HG03045 (cell line): ENCODE measurements around the gene DCUN1D3.
"Not testable (repeated sequence)": the region's sequence is repeated elsewhere in the genome, so short reads cannot be mapped to it uniquely, and the experiment has no call there.

Source experiments
- ATAC-seq: cut with Tn5 transposase; IDR thresholded peaks from one replicate; pipeline ENCODE4 v1.9.1; 2021; ENCODE audit warnings: mild to moderate bottlenecking, moderate library complexity; ENCODE audit not compliant: unreplicated experiment

DCUN1D3 gene, protein sequence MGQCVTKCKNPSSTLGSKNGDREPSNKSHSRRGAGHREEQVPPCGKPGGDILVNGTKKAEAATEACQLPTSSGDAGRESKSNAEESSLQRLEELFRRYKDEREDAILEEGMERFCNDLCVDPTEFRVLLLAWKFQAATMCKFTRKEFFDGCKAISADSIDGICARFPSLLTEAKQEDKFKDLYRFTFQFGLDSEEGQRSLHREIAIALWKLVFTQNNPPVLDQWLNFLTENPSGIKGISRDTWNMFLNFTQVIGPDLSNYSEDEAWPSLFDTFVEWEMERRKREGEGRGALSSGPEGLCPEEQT

DNA sequence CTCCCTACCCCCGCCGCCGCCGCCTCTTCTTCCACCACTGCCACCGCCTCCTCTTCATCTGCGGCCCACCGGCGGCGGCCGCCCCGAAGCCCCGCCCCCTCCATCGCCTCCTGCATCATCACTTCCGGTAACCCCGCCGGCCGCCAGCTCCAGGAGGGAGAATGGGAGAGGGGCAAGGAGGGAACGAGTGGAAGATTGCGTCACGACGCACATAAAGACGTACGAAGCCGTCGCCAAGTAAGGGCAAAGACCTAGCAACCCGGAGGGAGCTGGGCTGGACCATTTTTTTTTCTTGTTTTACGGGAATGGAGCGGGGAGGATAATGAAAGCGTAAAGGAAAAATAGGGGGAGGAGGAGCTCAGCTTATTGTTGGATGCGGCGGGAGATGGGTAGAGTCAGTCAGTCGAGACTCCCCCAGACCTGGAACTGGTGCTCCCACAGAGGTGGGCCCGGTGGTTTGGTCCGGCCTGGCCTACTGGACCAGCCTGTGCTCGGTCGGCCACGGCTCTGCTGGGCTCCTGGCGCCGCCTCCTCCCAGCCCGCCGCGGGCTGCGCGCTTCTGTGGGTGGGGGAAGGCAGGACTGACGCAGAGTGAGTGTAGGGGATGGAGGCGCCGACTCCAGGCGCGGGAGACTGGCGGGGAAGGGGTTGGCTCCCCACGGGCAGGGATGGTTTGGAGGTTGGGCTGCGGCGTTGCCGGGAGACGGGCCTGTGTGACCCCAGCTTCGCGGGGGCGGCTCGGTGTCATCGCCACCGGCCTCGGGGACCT, at the start of gene DCUN1D3, which contains the start of gene LYRM1:
Gene DCUN1D3 (minus strand): TSS at position 60 of the 769 bp plus-strand sequence. CDS start 37,820 bp downstream, outside the sequence.
Gene LYRM1 (plus strand): TSS at position 473 of the 769 bp plus-strand sequence. CDS start 14,785 bp downstream, outside the sequence.
- ATAC-seq = peak; percentile 84

GRCh38 chr16:20949660-20950059, 49.5 kb upstream of the DCUN1D3 start:
- no peak for ATAC-seq

DNA sequence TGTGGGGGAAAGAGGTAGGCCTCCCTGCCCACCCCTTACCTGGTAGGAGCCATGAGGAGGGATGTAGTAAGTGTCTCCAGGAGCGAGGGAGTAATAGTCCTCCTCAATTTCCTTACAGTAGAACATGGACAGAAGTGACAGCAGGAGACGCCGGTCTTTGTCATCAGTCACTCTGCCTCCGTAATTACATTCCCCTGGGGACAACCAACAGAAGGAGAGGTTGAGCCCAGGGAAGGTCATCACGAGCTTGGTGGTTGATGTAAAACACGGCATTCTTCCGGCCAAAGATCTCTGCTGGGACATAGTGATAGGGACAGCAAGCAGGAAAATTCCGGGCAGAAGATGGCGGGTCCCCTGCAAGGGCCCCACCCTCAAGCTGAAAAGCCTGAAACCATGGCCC, 48.3 kb upstream of the DCUN1D3 start:
- ATAC-seq = no peak

- ATAC-seq = no peak
Observed at GRCh38 chr16:20946015-20946629, 46.0 kb upstream of the DCUN1D3 start.

DNA sequence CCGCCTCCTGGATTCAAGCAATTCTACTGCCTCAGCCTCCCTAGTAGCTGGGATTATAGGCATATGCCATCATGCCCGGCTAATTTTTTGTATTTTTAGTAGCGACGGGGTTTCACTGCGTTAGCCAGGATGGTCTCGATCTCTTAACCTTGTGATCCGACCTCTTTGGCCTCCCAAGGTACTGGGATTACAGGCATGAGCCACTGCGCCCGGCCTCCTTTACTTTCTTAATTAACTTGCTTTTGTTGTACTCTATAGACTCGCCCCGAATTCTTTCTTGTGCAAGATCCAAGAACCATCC, 45.4 kb upstream of the DCUN1D3 start:
- ATAC-seq = not testable (repeated sequence)

DNA sequence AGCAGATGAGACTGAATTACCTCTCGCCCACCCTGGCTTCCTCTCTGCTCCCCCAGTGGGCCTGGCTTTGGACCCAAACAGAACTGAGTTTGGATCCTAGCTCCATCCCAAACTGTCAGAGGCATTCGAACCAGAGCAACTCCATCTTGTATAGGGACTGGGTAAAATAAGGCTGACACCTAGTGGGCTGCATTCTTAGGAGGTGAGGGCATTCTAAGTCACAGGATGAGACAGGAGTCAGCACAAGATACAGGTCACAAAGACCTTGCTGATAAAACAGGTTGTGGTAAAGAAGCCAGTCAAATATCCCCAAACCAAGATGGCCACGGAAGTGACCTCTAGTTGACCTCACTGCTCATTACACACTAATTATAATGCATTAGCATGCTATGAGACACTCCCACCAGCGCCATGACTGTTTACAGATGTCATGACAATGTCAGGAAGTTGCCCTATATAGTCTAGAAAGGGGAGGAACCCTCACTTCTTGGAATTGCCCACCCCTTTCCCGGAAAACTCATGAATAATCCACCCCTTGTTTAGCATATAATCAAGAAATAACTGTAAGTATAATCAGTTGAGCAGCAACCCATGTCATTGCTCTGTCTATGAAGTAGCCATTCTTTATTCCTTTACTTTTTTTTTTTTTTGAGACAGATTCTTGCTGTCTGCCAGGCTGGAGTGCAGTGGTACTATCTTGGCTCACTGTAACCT, 44.9 kb upstream of the DCUN1D3 start:
- ATAC-seq = no peak

DNA sequence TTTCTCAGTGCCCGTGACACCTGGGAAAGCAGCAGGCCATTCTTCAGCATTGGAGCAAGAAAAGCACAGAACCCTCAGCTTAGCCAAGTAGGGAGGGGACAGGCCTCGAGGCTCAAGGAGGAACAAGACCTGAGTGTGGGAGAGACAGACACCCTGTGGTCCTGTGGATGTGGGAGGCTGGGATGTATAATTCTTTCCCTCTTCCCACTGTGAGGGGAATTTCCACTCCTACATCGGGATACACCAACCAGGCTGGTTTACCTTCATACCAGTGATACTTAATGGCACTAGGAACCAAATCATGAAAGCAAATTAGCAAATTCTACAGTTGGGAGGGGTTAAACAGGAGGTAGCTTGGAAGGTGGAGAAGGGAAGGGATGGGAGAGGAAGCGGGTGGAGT, 42.1 kb upstream of the DCUN1D3 start:
- ATAC-seq = no peak

- ATAC-seq = no peak
Observed at GRCh38 chr16:20941636-20941926, 41.4 kb upstream of the DCUN1D3 start.

DNA sequence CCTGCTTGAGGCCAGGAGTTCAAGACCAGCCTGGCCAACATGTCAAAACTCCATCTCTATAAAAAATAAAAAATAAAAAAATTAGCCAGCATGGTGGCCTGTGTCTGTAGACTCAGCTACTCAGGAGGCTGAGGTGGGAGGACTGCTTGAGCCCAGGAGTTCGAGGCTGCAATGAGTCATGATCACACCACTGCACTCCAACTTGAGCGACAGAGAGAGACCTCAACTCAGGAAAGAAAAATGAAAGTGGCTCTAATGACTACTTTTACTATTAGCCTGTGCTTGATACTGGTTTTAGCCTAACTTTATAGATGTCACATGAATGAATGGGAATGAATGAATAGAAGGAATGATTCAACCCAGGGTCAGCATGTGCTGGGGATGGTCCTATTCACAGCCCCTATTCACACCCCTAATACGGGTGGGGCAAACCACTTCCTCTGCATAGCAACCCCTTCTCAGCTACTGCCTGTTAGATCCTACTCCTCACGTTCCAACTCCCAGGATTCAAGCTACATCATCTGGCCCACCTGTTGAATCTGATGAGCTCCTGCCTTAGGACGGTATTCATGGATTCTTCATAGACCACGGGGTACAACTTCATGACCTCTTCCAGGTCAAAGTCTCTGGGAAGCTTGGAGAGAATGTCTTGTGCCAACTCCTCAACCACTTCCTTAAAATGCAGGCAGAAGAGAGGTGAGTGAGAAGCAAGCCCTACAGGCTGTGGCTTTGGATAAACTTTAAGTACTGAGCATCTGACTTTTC, 40.9 kb upstream of the DCUN1D3 start:
- ATAC-seq = no peak

DNA sequence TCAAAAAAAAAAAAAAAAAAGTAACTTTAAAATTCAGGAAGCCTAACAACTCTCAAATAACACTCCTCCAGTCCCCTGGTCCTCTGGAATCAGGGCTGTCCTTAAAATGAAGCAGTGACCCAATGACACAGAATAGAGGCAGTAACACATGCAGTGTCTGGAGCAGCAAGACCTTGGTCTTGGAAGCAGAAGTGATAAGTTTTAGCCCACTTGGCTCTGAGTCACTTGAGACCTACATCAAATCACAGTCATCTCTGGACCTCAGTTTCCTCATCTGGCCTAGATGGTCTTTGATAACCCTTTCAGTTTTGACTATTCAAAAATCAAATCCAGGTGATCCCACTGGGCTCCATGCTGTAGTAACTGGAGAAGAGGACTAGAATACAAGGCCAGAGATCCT, 39.5 kb upstream of the DCUN1D3 start:
- ATAC-seq = no peak

DNA sequence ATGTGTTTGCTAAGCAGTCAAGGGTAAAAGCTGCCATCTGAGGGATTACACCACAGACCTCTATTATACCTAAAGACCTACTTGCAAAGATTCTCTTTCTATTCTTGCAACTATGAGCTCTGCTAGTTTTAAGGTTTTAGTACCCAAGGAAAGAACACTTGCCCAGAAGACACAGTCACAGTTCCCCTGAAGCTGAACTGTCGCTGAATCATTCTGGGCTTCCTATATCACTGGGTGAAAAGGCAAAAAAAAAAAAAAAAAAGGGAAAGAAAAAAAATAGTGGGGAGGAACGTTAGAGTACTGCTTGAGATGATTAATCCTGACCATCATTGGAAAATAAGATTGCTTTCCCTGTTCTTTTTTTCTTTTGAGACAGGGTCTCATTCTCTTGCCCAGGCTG, 38.3 kb upstream of the DCUN1D3 start:
- no peak for ATAC-seq

DNA sequence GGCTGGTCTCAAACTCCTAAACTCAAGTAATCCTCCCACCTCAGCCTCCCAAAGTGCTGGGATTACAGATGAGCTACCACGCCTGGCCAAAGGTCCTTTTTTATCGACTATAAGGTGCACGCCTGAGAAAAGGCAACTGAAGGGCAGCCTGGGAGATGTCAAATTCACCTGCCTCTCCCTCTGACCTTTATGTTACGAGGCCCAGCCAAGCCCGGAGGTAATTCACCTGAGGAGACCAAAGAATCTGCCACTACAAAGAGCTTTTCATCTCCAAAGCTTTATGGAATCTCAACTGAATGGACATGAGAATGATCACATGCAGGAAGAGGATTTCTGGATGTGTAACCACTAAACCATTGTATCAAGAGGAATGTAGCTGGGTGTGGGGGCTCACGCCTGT, 37.6 kb upstream of the DCUN1D3 start:
- no peak for ATAC-seq

- ATAC-seq = no peak
Observed at GRCh38 chr16:20933589-20933988, 33.4 kb upstream of the DCUN1D3 start.

- ATAC-seq = no peak
Observed at GRCh38 chr16:20931066-20931600, 31.0 kb upstream of the DCUN1D3 start.

DNA sequence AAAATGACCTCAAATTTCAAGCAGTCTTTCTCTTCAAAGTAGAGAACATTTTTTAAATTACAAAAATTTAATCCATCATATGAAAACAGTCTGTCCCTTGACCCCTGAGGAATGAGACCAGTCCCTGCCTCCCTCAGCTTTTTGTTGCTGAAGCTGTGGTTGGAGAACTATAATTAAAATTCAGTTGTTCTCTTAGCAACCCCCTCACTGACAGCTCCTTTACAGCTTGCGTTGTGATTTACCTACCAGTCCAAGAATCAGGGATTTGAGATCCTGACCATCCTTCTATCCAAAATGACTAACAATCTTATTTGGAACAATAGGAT, 30.2 kb upstream of the DCUN1D3 start:
- ATAC-seq = no peak

GRCh38 chr16:20929676-20930364, 29.7 kb upstream of the DCUN1D3 start:
- not testable (repeated sequence) for ATAC-seq

- no peak for ATAC-seq
Observed at GRCh38 chr16:20928774-20929411, 28.7 kb upstream of the DCUN1D3 start.

- ATAC-seq = no peak
Observed at GRCh38 chr16:20925751-20926150, 25.6 kb upstream of the DCUN1D3 start.

DNA sequence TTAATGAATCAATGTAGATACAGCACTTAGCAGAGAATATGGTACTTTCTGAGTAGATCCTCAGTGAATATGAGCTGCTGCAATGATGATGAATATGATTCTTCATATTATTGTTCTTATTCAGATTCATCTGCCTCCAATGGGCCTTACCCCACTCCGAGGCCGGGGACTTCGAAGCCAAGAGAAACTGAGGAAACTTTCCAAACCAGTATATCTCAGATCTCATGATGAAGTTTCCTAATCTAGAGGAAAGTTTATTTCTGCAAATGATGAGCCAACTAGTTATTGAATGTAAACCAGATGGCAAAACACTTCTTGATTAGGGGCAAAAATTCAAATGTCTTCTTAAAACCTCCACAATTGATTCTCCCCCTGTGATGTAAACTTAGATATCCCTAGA, 23.7 kb upstream of the DCUN1D3 start:
- no peak for ATAC-seq

DNA sequence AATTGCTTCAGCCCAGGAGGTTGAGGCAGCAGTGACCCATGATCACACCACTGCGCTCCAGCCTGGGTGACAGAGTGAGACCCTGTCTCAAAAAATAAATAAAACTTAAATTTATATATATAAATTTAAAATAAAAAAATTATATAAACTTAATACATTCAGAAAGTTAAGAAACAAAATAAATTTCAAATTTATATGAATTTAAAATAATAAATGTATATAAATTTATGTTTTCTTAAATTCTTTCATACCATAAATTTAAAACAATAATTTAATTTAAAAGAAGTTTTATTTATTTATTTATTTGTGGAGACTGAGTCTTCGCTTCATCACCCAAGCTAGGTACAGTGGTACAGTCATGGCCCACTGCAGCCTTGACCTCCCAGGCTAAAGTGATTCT, 20.6 kb upstream of the DCUN1D3 start:
- no peak for ATAC-seq
